GM19467 (cell line): ENCODE results near the gene ETV6.
A peak's percentile ranks its signal among the peaks of the same experiment; 100 is the strongest.

Experiments used
- ATAC-seq: cut with Tn5 transposase; IDR thresholded peaks from one replicate; pipeline ENCODE4 v1.9.1; 2021; ENCODE audit warnings: mild to moderate bottlenecking, moderate library complexity; ENCODE audit not compliant: unreplicated experiment

The ETV6 gene

GRCh38 chr12:11714626-11715025 lies 65.2 kb downstream of the ETV6 start:
- no peak for ATAC-seq

GRCh38 chr12:11715621-11716020 lies 66.1 kb downstream of the ETV6 start:
- no peak for ATAC-seq

GRCh38 chr12:11716794-11717518 lies 67.5 kb downstream of the ETV6 start:
- no peak for ATAC-seq

- no peak for ATAC-seq
Observed at GRCh38 chr12:11717519-11717961, 68.1 kb downstream of the ETV6 start.

- ATAC-seq, result no peak
Observed at GRCh38 chr12:11718105-11718504, 68.6 kb downstream of the ETV6 start.

GRCh38 chr12:11718768-11719253 lies 69.3 kb downstream of the ETV6 start:
- ATAC-seq, result no peak

GRCh38 chr12:11719678-11720099 lies 70.2 kb downstream of the ETV6 start:
- no peak for ATAC-seq

- ATAC-seq, result no peak
Observed at GRCh38 chr12:11722071-11722470, 72.6 kb downstream of the ETV6 start.

- ATAC-seq, result no peak
Observed at GRCh38 chr12:11722578-11723138, 73.2 kb downstream of the ETV6 start.

- no peak for ATAC-seq
Observed at GRCh38 chr12:11723993-11724392, 74.5 kb downstream of the ETV6 start.

GRCh38 chr12:11724888-11725311 lies 75.4 kb downstream of the ETV6 start:
- ATAC-seq, result no peak

- no peak for ATAC-seq
Observed at GRCh38 chr12:11725686-11726085, 76.2 kb downstream of the ETV6 start.

GRCh38 chr12:11726659-11727058 lies 77.2 kb downstream of the ETV6 start:
- ATAC-seq, result no peak

- ATAC-seq, result no peak
Observed at GRCh38 chr12:11727133-11727664, 77.7 kb downstream of the ETV6 start.

- no peak for ATAC-seq
Observed at GRCh38 chr12:11728154-11728755, 78.8 kb downstream of the ETV6 start.

- ATAC-seq, result no peak
Observed at GRCh38 chr12:11729008-11729407, 79.5 kb downstream of the ETV6 start.

- ATAC-seq, result no peak
Observed at GRCh38 chr12:11729439-11730150, 80.1 kb downstream of the ETV6 start.

GRCh38 chr12:11730299-11731041 lies 81.0 kb downstream of the ETV6 start:
- ATAC-seq, result peak; percentile 32

GRCh38 chr12:11731042-11731357 lies 81.5 kb downstream of the ETV6 start:
- no peak for ATAC-seq

GRCh38 chr12:11731455-11731854 lies 82.0 kb downstream of the ETV6 start:
- ATAC-seq, result no peak

GRCh38 chr12:11732023-11732422 lies 82.5 kb downstream of the ETV6 start:
- no peak for ATAC-seq
